Measurements from ENCODE around the gene CADM2. TPM values are rescaled to one million over a fixed set of nuclear protein-coding genes. Genes with fewer than 3 reads are reported as not detected.

The CADM2 gene
- total RNA-seq, 1 donor from 2014 or later, result 2.9 TPM

DNA sequence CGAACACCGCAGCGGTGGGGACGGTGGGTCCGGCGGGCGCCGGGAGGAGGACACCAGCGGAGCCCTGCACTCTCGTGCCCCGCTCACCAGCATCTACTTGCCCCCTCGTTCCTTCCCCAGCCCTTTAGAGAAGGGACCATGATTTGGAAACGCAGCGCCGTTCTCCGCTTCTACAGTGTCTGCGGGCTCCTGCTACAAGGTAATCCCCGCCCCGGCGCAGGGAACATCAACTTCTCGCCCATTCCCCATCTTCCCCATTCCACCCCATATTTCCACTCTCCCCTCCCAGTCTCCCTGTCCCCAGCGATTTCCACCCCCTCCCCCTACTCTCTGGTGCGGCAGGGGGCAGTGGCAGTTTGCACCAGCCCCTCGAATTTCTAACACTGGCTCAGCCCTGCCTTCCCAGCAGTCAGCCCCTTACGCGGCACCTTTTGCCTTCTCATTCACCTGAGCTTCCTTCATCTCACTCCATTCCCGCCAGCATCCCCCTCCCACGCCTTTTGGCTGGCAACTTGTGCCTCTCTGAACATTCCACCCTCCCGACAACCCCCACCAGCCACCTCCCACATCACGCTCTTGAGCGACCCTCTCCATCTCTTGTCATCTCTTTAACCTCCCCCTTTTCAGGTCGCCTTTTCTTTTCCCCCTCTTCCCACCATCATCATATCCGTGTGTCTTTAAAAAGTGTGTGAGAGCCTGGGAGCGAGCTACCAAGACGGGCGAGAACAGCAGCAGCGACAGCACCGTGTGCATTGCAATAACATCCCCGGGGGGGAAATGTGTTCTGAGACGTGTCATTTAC is 882 bp downstream of the CADM2 start:
- no peaks in the 10 kb centered on the region for H3K9me3 ChIP-seq (ENCODE audit: insufficient read depth, low read depth, low read length)
- FAIRE-seq (no peak), DNase-seq (ENCODE audit: low read depth) (no peak)
- Mint-ChIP-seq H3K27me3 (ENCODE audit: low read depth, unreplicated experiment) (peaks cover 11% of the 10 kb centered on the region), H3K36me3 (ENCODE audit: low read depth, unreplicated experiment) (no peaks in the 10 kb centered on the region), H3K4me1 (ENCODE audit: low read depth, unreplicated experiment) (peaks cover 15% of the 10 kb centered on the region), H3K27ac (ENCODE audit: unreplicated experiment) (no peak overlapping the region), H3K9me3 (ENCODE audit: unreplicated experiment) (no peaks in the 10 kb centered on the region), H3K4me3 (ENCODE audit: unreplicated experiment) (peak overlapping the region; percentile 89)
- peak overlapping the region; percentile 99 for H3K4me2 ChIP-seq (ENCODE audit: low read length)
- no peaks in the 10 kb centered on the region for H3K79me2 ChIP-seq (ENCODE audit: insufficient read depth, low read length)
- peak overlapping the region; percentile 61 for H3K9ac ChIP-seq (ENCODE audit: low read length)
- H4K20me1 ChIP-seq (ENCODE audit: insufficient read depth, low read length), result no peaks in the 10 kb centered on the region
- H3K27ac ChIP-seq (ENCODE audit: low read depth, low read length), result no peak overlapping the region
- no peaks in the 10 kb centered on the region for H3K36me3 ChIP-seq (ENCODE audit: insufficient read depth, low read length)
- H3K4me3 ChIP-seq (ENCODE audit: insufficient read depth, low read depth, low read length), result peak overlapping the region; percentile 76
- H3K27me3 ChIP-seq (ENCODE audit: insufficient read depth, low read length), result peaks cover 29% of the 10 kb centered on the region
- H2AFZ ChIP-seq (ENCODE audit: low read depth, low read length), result peak overlapping the region; percentile 96
- peaks cover 4% of the 10 kb centered on the region for H3K4me1 ChIP-seq (ENCODE audit: insufficient read depth, low read length)
- peak; percentile 61 for TF ChIP-seq EZH2 (IDR thresholded peaks at IDR 0.05; ENCODE audit: insufficient read depth, low read length)
- TF ChIP-seq, protein P1, sequence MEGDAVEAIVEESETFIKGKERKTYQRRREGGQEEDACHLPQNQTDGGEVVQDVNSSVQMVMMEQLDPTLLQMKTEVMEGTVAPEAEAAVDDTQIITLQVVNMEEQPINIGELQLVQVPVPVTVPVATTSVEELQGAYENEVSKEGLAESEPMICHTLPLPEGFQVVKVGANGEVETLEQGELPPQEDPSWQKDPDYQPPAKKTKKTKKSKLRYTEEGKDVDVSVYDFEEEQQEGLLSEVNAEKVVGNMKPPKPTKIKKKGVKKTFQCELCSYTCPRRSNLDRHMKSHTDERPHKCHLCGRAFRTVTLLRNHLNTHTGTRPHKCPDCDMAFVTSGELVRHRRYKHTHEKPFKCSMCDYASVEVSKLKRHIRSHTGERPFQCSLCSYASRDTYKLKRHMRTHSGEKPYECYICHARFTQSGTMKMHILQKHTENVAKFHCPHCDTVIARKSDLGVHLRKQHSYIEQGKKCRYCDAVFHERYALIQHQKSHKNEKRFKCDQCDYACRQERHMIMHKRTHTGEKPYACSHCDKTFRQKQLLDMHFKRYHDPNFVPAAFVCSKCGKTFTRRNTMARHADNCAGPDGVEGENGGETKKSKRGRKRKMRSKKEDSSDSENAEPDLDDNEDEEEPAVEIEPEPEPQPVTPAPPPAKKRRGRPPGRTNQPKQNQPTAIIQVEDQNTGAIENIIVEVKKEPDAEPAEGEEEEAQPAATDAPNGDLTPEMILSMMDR (IDR thresholded peaks at IDR 0.05; ENCODE audit: insufficient read depth, low read depth, low read length), result no peak

- no peak for DNase-seq (ENCODE audit: low read depth)
- Histone ChIP-seq H3K4me2 (ENCODE audit: low read length) (peak overlapping the region; percentile 81), H3K36me3 (ENCODE audit: insufficient read depth, low read length) (no peaks in the 10 kb centered on the region), H3K4me3 (ENCODE audit: insufficient read depth, low read depth, low read length) (no peak overlapping the region), H3K27ac (ENCODE audit: low read depth, low read length) (no peak overlapping the region), H3K9ac (ENCODE audit: low read length) (no peak overlapping the region), H4K20me1 (ENCODE audit: insufficient read depth, low read length) (no peaks in the 10 kb centered on the region), H3K27me3 (ENCODE audit: insufficient read depth, low read length) (peaks cover 29% of the 10 kb centered on the region), H3K79me2 (ENCODE audit: insufficient read depth, low read length) (no peaks in the 10 kb centered on the region), H3K9me3 (ENCODE audit: insufficient read depth, low read depth, low read length) (no peaks in the 10 kb centered on the region), H3K4me1 (ENCODE audit: insufficient read depth, low read length) (peaks cover 4% of the 10 kb centered on the region), H2AFZ (ENCODE audit: low read depth, low read length) (no peak overlapping the region)
- Mint-ChIP-seq H3K36me3 (ENCODE audit: low read depth, unreplicated experiment) (no peaks in the 10 kb centered on the region), H3K27ac (ENCODE audit: unreplicated experiment) (no peak overlapping the region), H3K27me3 (ENCODE audit: low read depth, unreplicated experiment) (peaks cover 11% of the 10 kb centered on the region), H3K4me3 (ENCODE audit: unreplicated experiment) (peak overlapping the region; percentile 51), H3K4me1 (ENCODE audit: low read depth, unreplicated experiment) (peaks cover 22% of the 10 kb centered on the region), H3K9me3 (ENCODE audit: unreplicated experiment) (no peaks in the 10 kb centered on the region)
- no peak for FAIRE-seq
- TF ChIP-seq, protein P1 (IDR thresholded peaks at IDR 0.05; ENCODE audit: insufficient read depth, low read depth, low read length), result no peak
- no peak for TF ChIP-seq EZH2 (IDR thresholded peaks at IDR 0.05; ENCODE audit: insufficient read depth, low read length)
These were observed 1.8 kb downstream of the CADM2 start for GRCh38 chr3:84960581-84960980.

GRCh38 chr3:84961011-84961410 is 2.2 kb downstream of the CADM2 start:
- peak overlapping the region; percentile 76 for H3K4me3 Mint-ChIP-seq (ENCODE audit: unreplicated experiment)
- Histone ChIP-seq H3K79me2 (ENCODE audit: insufficient read depth, low read length) (no peaks in the 10 kb centered on the region), H2AFZ (ENCODE audit: low read depth, low read length) (peak overlapping the region; percentile 62), H3K27ac (ENCODE audit: low read depth, low read length) (no peak overlapping the region), H3K9ac (ENCODE audit: low read length) (no peak overlapping the region), H3K4me3 (ENCODE audit: insufficient read depth, low read depth, low read length) (peak overlapping the region; percentile 46), H3K4me2 (ENCODE audit: low read length) (peak overlapping the region; percentile 81), H3K27me3 (ENCODE audit: insufficient read depth, low read length) (peaks cover 29% of the 10 kb centered on the region), H3K9me3 (ENCODE audit: insufficient read depth, low read depth, low read length) (no peaks in the 10 kb centered on the region), H4K20me1 (ENCODE audit: insufficient read depth, low read length) (no peaks in the 10 kb centered on the region), H3K4me1 (ENCODE audit: insufficient read depth, low read length) (peaks cover 4% of the 10 kb centered on the region), H3K36me3 (ENCODE audit: insufficient read depth, low read length) (no peaks in the 10 kb centered on the region)
- FAIRE-seq, result no peak
- H3K27ac Mint-ChIP-seq (ENCODE audit: unreplicated experiment), result no peak overlapping the region
- no peaks in the 10 kb centered on the region for H3K9me3 Mint-ChIP-seq (ENCODE audit: unreplicated experiment)
- H3K27me3 Mint-ChIP-seq (ENCODE audit: low read depth, unreplicated experiment), result peaks cover 11% of the 10 kb centered on the region
- DNase-seq (ENCODE audit: low read depth), result no peak
- peak; percentile 36 for TF ChIP-seq EZH2 (IDR thresholded peaks at IDR 0.05; ENCODE audit: insufficient read depth, low read length)
- TF ChIP-seq, protein P1 (IDR thresholded peaks at IDR 0.05; ENCODE audit: insufficient read depth, low read depth, low read length), result no peak
- H3K36me3 Mint-ChIP-seq (ENCODE audit: low read depth, unreplicated experiment), result no peaks in the 10 kb centered on the region
- peaks cover 25% of the 10 kb centered on the region for H3K4me1 Mint-ChIP-seq (ENCODE audit: low read depth, unreplicated experiment)
